Stimulated activated CD8-positive, alpha-beta memory T cell treated with anti-CD3 and anti-CD28 coated beads, Interleukin-15, amount 100 ng/mL, for 48 hours (primary cell): ENCODE measurements around the gene IFT22.
A peak's percentile ranks its signal among the peaks of the same experiment; 100 is the strongest.
"Not testable (repeated sequence)": the region's sequence is repeated elsewhere in the genome, so short reads cannot be mapped to it uniquely, and the experiment has no call there.

Experiments
- DNase-seq, 2 donors: peaks; one replicate each; pipeline ENCODE4 v3.0.0-alpha.2; 2020; ENCODE audit warnings: low read depth in 2 of 2

Gene IFT22

DNA sequence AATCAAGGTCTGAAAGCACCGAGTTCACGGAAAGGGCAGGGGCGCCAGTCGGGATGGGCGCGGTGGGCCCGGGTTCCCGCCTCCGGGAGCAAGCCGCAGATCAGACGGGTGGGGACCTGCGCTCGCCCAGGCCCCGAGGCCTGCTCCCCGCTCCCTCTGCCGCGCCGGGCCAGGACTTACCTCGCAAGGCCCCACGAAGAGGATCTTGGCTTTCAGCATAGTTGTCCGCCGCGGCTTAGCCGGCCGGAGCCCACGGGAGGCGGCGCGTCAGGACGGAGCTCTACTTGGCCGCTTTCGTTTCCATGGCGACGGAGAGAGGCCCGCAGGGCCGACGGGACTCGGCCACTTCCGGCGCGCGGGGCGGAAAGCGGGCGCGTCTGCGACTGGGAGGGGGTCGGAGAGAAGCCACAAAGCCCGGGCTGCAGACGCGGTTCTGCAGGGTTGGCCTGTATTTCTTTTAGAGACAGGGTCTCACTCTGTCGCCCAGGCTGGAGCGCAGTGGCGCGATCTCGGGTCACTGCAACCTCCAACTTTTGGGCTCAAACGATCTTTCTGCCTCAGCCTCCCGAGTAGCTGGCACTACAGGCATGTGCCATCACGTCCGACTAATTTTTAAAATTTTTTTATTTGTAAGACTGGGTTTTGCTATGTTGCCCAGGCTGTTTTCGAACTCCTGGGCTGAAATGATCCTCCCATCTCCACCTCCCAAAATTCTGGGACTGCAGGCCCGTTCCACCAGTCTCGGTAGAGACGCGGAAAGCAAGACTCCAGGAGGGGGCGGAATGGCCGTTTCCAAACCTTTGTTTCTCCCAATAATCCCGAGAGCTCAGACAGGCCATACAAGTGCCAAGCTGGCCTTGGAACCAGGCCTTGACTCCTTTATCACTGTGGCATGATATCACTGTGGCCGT lies at the start of gene IFT22:
TSS of gene IFT22 (minus strand) at position 322 of the 911 bp plus-strand sequence. CDS start at position 219, 103 bp downstream.
- peak; percentile 84 to 86 for DNase-seq

DNA sequence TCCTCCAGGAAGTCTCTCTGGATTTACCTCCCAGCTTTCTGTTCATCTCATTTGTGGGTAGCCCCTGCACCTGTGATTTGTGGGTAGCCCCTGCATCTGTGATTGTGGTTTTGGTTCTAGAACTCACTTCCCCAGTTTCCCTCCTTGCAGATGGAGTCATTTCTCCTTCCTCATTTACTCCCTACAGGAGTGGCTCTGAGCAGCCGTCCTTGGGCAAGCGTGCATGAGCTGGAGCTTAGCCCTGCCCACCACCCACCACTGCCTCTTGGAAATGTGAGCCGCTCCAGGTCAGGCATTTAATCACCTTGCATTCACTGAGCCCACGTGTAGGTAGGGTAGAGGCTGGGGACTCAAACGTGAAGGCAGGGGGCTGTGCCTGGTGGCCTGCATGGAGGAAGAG lies 49.2 kb upstream of the IFT22 start:
- DNase-seq, result no peak

GRCh38 chr7:101368422-101369165 lies 47.0 kb upstream of the IFT22 start:
- DNase-seq, result no peak

DNA sequence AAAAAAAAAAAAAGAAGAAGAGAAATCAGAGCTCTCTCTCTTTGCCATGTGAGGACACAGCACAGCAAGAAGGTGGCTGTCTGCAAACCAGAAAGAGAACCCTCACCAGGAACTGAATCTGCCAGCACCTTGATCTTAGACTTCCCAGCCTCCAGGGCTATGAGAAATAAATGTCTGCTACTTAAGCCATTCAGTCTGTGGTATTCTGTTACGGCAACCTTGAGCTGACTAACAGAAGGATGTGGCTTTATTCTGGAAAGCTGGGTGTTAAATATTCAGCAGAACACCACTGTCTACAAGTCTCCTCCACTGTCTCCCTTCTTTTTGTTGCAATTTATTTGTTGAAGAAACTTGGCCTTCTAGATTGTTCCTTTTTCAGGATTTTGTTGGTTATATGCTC lies 46.1 kb upstream of the IFT22 start:
- DNase-seq, result no peak

DNA sequence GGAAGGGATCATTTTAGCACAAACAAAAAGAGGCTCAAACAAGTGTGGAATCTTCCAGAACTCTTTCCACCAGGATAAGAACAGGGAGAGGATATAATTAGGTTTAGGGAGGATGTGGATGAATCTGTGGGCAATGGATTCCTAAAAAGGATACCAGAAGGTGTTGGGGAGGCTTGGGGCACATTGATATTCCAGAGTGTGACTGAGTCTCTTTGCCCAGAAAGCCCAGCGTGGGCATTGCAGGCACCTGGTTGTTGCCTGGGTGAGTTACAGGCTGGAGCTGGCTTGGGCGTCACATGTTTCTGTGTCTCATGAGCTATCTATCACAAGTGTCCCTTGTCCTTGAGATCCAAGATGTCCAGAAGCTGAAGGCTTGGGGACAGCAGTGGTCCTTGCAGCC lies 44.3 kb upstream of the IFT22 start:
- DNase-seq, result no peak

DNA sequence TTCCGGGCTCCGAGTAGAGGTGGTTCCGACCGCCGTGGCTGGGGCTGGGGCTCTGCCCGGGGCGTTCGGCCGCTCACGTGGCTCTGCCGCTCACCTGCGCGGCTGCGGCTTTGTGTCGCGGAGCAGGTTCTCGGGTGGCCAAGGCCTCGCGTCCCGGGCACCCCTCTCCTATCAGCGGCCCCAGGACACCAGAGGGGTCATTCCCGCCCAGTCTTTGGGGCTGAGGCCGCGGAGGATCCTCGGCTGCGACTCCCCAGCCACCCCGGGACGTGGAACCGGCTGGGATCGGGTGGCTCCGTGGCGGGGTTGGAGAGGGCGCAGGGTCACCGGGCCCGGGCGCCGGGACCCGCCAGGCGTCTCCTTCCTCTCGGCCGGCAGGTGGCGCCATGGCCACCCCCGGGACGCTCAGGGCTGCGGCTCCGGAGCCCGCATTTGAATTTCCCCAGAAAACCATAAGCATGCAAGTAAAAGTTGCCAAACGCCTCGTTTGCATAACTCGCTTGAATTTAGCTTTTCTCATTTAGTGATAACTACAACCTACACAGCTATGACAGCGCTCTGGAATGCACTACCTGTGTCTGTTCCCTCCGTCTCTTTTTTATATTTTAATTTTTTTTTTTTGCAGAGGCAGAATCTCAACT lies 42.2 kb upstream of the IFT22 start:
- DNase-seq, result peak; percentile 53 to 58

- no peak for DNase-seq
These were observed 41.7 kb upstream of the IFT22 start for GRCh38 chr7:101363196-101363733.

- no peak for DNase-seq
These were observed 41.0 kb upstream of the IFT22 start, which contains the start of gene COL26A1 for GRCh38 chr7:101362334-101363195. Gene COL26A1, plus strand, starts transcription at chr7:101362875. Its CDS starts 158 bp downstream, at chr7:101363033.

DNA sequence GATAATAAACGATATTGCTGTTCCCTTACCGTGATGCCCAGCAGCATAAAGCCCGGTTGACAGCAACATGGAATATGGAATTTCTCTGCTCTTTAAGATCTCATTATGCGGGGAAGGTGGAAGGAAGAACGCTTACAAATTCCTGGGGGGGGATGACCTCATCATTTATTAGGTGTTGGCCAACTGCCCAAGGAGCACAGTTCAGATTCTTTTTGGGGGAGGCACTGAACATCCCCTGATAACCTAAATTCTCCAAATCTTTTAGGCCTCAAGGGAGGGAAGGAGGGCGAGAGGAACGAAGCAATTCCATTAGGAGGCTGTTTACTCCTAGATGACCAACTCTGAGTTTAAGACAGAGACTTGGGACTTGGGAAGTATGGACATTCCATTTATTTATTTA lies 35.8 kb upstream of the IFT22 start:
- no peak for DNase-seq

- no peak for DNase-seq
These were observed 31.3 kb upstream of the IFT22 start for GRCh38 chr7:101352920-101353308.

DNA sequence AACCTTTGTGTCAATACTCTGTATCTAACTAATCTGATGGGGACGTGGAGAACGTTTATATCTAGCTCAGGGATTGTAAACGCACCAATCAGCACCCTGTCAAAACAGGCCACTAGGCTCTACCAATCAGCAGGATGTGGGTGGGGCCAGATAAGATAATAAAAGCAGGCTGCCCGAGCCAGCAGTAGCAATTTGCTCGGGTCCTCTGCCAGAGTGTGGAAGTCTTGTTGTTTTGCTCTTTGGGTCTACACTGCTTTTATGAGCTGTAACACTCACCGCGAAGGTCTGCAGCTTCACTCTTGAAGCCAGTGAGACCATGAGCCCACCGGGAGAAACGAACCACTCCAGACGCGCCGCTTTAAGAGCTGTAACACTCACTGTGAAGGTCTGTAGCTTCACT lies 27.7 kb upstream of the IFT22 start:
- not testable (repeated sequence) for DNase-seq

- DNase-seq, result not testable (repeated sequence)
These were observed 26.9 kb upstream of the IFT22 start for GRCh38 chr7:101348456-101349067.

GRCh38 chr7:101347477-101347876 lies 25.9 kb upstream of the IFT22 start:
- no peak for DNase-seq

DNA sequence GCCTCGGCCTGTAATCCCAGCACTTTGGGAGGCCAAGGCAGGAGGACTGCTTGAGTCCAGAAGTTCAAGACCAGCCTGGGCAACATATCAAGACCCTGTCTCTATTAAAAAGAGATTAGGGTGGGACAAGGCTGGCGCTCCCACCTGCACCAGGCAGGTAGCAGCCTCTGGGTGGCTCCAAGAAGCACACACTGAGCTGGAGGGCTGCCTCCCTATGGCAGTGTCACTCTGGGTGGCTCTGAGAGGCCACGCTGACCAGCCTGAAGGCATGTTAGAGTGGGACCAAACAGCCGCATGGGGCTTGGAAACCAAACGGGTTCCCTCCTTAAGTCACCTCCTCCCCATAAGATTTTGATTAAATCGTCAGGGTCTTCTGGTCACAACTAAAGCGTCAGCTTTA lies 21.3 kb upstream of the IFT22 start:
- no peak for DNase-seq

- DNase-seq, result no peak
These were observed 18.8 kb upstream of the IFT22 start for GRCh38 chr7:101340379-101340778.

DNA sequence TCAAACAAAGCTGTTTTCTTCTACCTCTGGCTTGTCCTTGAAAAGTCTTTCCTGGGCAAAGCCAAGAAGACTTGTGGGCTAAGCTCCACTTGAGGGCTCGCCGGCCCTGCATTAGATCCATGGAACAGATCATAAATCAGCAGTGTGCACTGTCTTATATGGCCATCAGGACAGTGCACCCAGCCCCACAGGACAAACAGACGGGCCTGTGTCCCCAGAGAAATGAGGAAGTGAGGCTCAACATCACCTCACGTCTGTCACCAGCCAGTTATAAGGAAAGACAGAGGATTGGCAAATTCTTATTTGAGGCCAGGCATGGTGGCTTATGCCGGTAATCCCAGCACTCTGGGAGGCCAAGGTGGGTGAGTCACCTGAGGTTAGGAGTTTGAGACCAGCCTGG lies 12.3 kb upstream of the IFT22 start:
- no peak for DNase-seq

DNA sequence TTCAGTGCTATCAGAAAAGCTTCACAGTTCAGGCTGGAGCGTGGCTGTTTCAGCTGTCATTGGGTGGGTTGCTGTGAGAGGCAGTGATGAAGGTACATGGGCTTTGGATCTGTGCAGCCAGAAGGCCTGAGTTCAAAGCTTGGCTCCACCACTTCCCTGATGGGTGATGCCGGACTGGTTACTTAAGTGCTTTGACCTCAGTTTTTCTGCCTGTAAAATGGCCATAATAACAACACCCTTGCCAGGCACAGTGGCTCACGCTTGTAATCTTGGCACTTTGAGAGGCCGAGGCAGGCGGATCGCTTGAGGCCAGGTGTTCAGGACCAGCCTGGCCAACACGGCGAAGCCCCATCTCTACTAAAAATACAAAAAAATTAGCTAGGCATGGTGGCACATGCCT lies 10.4 kb upstream of the IFT22 start:
- DNase-seq, result no peak

DNA sequence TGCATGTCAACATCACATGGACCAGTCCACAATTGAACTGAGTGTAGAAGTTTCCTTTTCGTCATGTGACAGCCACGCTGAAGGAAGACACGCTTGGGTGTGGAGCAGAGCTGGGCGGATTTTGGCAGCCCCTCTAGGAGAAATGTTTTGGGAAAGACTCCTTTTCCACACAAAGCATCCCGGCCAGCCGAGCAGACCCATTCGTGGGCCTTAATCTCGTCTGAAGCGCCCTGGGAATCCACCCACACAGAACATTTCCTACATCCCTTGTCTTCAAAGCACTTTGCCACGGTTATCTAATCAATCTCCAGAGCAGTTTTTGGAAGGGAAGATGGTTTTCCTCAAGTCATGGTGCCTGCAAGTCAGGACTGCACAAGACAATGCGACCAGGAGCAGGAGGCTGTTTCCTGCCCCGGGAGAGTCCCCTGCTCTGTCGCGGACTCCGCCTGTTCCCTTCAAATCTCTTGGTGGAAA lies 8.4 kb upstream of the IFT22 start:
- DNase-seq, result no peak

DNA sequence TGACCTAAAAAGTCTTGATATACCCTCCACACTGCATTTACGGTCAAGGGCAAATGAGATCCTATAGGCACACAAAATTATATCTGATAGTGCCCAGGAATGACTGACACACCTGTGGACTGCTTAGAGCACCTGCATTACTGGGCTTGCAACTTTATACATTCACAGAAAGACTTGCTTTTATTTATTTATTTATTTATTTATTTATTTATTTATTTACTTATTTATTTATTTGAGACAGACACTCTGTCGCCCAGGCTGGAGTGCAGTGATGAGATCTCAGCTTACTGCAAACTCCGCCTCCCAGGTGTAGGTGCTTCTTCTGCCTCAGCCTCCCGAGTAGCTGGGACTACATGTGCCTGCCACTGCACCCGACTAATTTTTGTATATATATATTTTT lies 6.5 kb upstream of the IFT22 start:
- DNase-seq, result no peak

- DNase-seq, result no peak
These were observed 2.2 kb downstream of the IFT22 start for GRCh38 chr7:101319401-101319800.

- DNase-seq, result no peak
These were observed 6.3 kb downstream of the IFT22 start for GRCh38 chr7:101315336-101315735.
